HepG2 (cell line): ENCODE measurements around the gene TBC1D20. TPM values are rescaled to one million over a fixed set of nuclear protein-coding genes. Genes with fewer than 3 reads are reported as not detected.
A peak's percentile ranks its signal among the peaks of the same experiment; 100 is the strongest.

Experiments used
- ELF1 ChIP-seq: sonication (generic); formaldehyde crosslinking; IDR thresholded peaks from 2 replicates; pipeline ENCODE4 v1.4.0; 2020; ENCODE audit warnings: missing genetic modification reagents
- FOXK1 ChIP-seq: sonication (generic); formaldehyde crosslinking; IDR thresholded peaks from 2 replicates; pipeline ENCODE4 v1.4.0; 2020; ENCODE audit warnings: low read depth, missing genetic modification reagents, borderline replicate concordance
- FOXO1 ChIP-seq: sonication (generic); formaldehyde crosslinking; IDR thresholded peaks from 2 replicates; pipeline ENCODE4 v1.4.0; 2020; ENCODE audit warnings: missing genetic modification reagents
- MAZ ChIP-seq, 2 experiments: sonication (generic) in 1 of 2; formaldehyde crosslinking in 1 of 2; IDR thresholded peaks; 2 replicates each; pipeline versions ENCODE4 v1.5.0 to v1.6.1; 2012 to 2020; ENCODE audit warnings: low read depth in 2 of 2, mild to moderate bottlenecking in 2 of 2, borderline replicate concordance in 1 of 2, improper control_type of control experiment in 1 of 2, low read length in 1 of 2, missing genetic modification reagents in 1 of 2, moderate library complexity in 1 of 2
- MBNL3 ChIP-seq: fragments of 250-450 bp; sonication (Bioruptor Pico); conservative IDR thresholded peaks from 2 replicates; pipeline ENCODE4 v1.8.0; 2022; ENCODE audit warnings: mild to moderate bottlenecking, inconsistent platforms
- REST ChIP-seq, 2 experiments: IDR thresholded peaks; 2 replicates each; pipeline ENCODE4 v1.6.1; 2011 to 2012; ENCODE audit warnings: low read length in 2 of 2, borderline replicate concordance in 1 of 2, low read depth in 1 of 2, mild to moderate bottlenecking in 1 of 2, moderate library complexity in 1 of 2
- SIX4 ChIP-seq: sonication (generic); formaldehyde crosslinking; IDR thresholded peaks from 2 replicates; pipeline ENCODE4 v1.4.0; 2020; ENCODE audit warnings: missing genetic modification reagents
- SKIL ChIP-seq: sonication (generic); formaldehyde crosslinking; IDR thresholded peaks from 2 replicates; pipeline ENCODE4 v1.8.0; 2022; ENCODE audit warnings: missing genetic modification reagents, mild to moderate bottlenecking, moderate library complexity, borderline replicate concordance
- TARDBP ChIP-seq: sonication (generic); formaldehyde crosslinking; IDR thresholded peaks from 2 replicates; pipeline ENCODE4 v1.8.0; 2022; ENCODE audit warnings: mild to moderate bottlenecking, missing genetic modification reagents
- TFDP2 ChIP-seq: sonication (generic); formaldehyde crosslinking; IDR thresholded peaks from 2 replicates; pipeline ENCODE4 v1.4.0; 2020; ENCODE audit warnings: missing genetic modification reagents
- ZBTB39 ChIP-seq: sonication (generic); formaldehyde crosslinking; IDR thresholded peaks from 2 replicates; pipeline ENCODE4 v1.5.0; 2020; ENCODE audit warnings: missing genetic modification reagents
- ZFP41 ChIP-seq: sonication (generic); formaldehyde crosslinking; IDR thresholded peaks from 2 replicates; pipeline ENCODE4 v1.4.0; 2020; ENCODE audit warnings: mild to moderate bottlenecking, missing genetic modification reagents, borderline replicate concordance
- ZNF136 ChIP-seq: sonication (generic); formaldehyde crosslinking; IDR thresholded peaks from 2 replicates; pipeline ENCODE4 v1.8.1; 2022; ENCODE audit warnings: low read depth, mild to moderate bottlenecking, moderate library complexity, missing genetic modification reagents
- ZNF501 ChIP-seq: sonication (generic); formaldehyde crosslinking; IDR thresholded peaks from 2 replicates; pipeline ENCODE4 v1.5.1; 2020; ENCODE audit warnings: mild to moderate bottlenecking, moderate library complexity, missing genetic modification reagents
- ZNF691 ChIP-seq: sonication (generic); formaldehyde crosslinking; IDR thresholded peaks from 2 replicates; pipeline ENCODE4 v1.4.0; 2020; ENCODE audit warnings: missing genetic modification reagents, low read depth, mild to moderate bottlenecking, borderline replicate concordance
- ZSCAN9 ChIP-seq: IDR thresholded peaks from 2 replicates; pipeline ENCODE4 v1.6.1; 2016; ENCODE audit warnings: borderline replicate concordance
- polyA plus RNA-seq, 8 experiments: library from polyadenylated mRNA; depleted of rRNA in 3 of 8; stranded (reverse) in 7 of 8; unstranded in 1 of 8; fragments of >200 nt; fragmentation: Illumina TruSeq in 4 of 8; extraction: Trizol in 4 of 8; gene quantifications; 2 replicates each; pipeline versions ENCODE4 v1.2.1 to v1.2.3, GENCODE V29; 2011 to 2016; ENCODE audit warnings: low read depth in 4 of 8, missing spikeins in 1 of 8, mixed read lengths in 1 of 8; ENCODE audit not compliant: insufficient read depth in 1 of 8
- total RNA-seq, 5 experiments: library from RNA; depleted of rRNA; stranded (reverse); fragments of >200 nt; fragmentation: Illumina TruSeq; extraction: Trizol; gene quantifications; 2 replicates each; pipeline ENCODE4 v1.2.3, GENCODE V29; 2016; ENCODE audit warnings: low read depth in 1 of 5

Gene TBC1D20
- total and polyA plus RNA-seq, 2 of the 13 experiments (the other 11 are each of a cell fraction or from before 2014, with no cell fraction given) = 36.6 to 47.1 TPM

- TF ChIP-seq TFDP2 (CRISPR knock-in tag) (peak; percentile 58; the same call in 1 of the 2 replicates), SKIL (CRISPR knock-in tag) (peak; percentile 21; the same call in 1 of the 2 replicates), FOXO1 (CRISPR knock-in tag) (peak; percentile 85), MBNL3 (CRISPR knock-in tag) (no peak), ZNF136 (0 out of 2 replicates have a peak, but pooled peaks have one; percentile 40), SIX4 (CRISPR knock-in tag) (0 out of 2 replicates have a peak, but pooled peaks have one; percentile 38), ZBTB39 (CRISPR knock-in tag) (peak; percentile 72; the same call in 1 of the 2 replicates), ZNF501 (CRISPR knock-in tag) (peak; percentile 84; the same call in 1 of the 2 replicates), ZSCAN9 (peak; percentile 90), ELF1 (CRISPR knock-in tag) (peak; percentile 66; the same call in 1 of the 2 replicates), TARDBP (CRISPR knock-in tag) (peak; percentile 89; the same call in 1 of the 2 replicates), ZNF691 (CRISPR knock-in tag) (peak; percentile 97), REST (IDR thresholded peaks at IDR 0.05; ENCODE audit: borderline replicate concordance in 1 of 2, low read depth in 1 of 2, low read length in 2 of 2) (no peak), FOXK1 (peak; percentile 70; the same call in 1 of the 2 replicates), MAZ (IDR thresholded peaks at IDR 0.05; ENCODE audit: borderline replicate concordance, low read depth, low read length) (no peak), MAZ (CRISPR knock-in tag; IDR thresholded peaks at IDR 0.05; ENCODE audit: low read depth) (peak; percentile 55), ZFP41 (CRISPR knock-in tag) (0 out of 2 replicates have a peak, but pooled peaks have one; percentile 84)
These were observed 31.1 kb downstream of the TBC1D20 start (continued) for GRCh38 chr20:431012-431904.
